Hepatocyte (in vitro differentiated cells): ENCODE data around the gene PERM1. TPM values are rescaled to one million over a fixed set of nuclear protein-coding genes. Genes with fewer than 3 reads are reported as not detected.

Experiments used
- DNase-seq: peaks from one replicate; pipeline ENCODE4 v3.0.0-alpha.2; 2016; ENCODE audit warnings: low spot score
- H2AFZ ChIP-seq: fragments of 200-600 bp; sonication (generic); 2 replicates; pipeline ENCODE4 v1.6.0; 2016; ENCODE audit warnings: antibody characterized with exemption, mild to moderate bottlenecking
- H3K27ac ChIP-seq: fragments of 200-600 bp; sonication (generic); 2 replicates; pipeline ENCODE4 v1.5.1; 2016; ENCODE audit warnings: mild to moderate bottlenecking
- H3K27me3 ChIP-seq: fragments of 200-600 bp; sonication (generic); 2 replicates; pipeline ENCODE4 v1.6.1; 2016
- H3K36me3 ChIP-seq: fragments of 200-600 bp; sonication (generic); replicated peaks from 2 replicates; pipeline ENCODE4 v1.5.1; 2016; ENCODE audit warnings: low read depth; ENCODE audit not compliant: insufficient read depth
- H3K4me1 ChIP-seq: fragments of 200-600 bp; sonication (generic); 2 replicates; pipeline ENCODE4 v1.5.1; 2016; ENCODE audit warnings: mild to moderate bottlenecking, moderate library complexity; ENCODE audit not compliant: insufficient read depth
- H3K4me2 ChIP-seq: fragments of 200-600 bp; sonication (generic); 2 replicates; pipeline ENCODE4 v1.6.0; 2016
- H3K4me3 ChIP-seq: fragments of 200-600 bp; sonication (generic); 2 replicates; pipeline ENCODE4 v1.5.1; 2016; ENCODE audit warnings: mild to moderate bottlenecking
- H3K79me2 ChIP-seq: fragments of 200-600 bp; sonication (generic); 2 replicates; pipeline ENCODE4 v1.6.0; 2017; ENCODE audit warnings: mild to moderate bottlenecking
- H3K9me2 ChIP-seq: fragments of 200-600 bp; sonication (generic); replicated peaks from 2 replicates; pipeline ENCODE4 v1.6.0; 2017; ENCODE audit warnings: mild to moderate bottlenecking; ENCODE audit not compliant: insufficient read depth
- H3K9me3 ChIP-seq: fragments of 200-600 bp; sonication (generic); 2 replicates; pipeline ENCODE4 v1.5.1; 2016; ENCODE audit warnings: low read depth, mild to moderate bottlenecking
- H4K20me1 ChIP-seq: fragments of 200-600 bp; sonication (generic); 2 replicates; pipeline ENCODE4 v1.6.0; 2016; ENCODE audit warnings: mild to moderate bottlenecking; ENCODE audit not compliant: insufficient read depth, poor library complexity, severe bottlenecking
- EZH2 ChIP-seq: fragments of 200-600 bp; sonication (generic); IDR thresholded peaks from 2 replicates; pipeline ENCODE4 v1.6.1; 2016; ENCODE audit warnings: antibody characterized with exemption, mild to moderate bottlenecking, borderline replicate concordance
- EZH2phosphoT487 ChIP-seq: fragments of 200-600 bp; sonication (generic); IDR thresholded peaks from one replicate; pipeline ENCODE4 v1.6.1; 2018; ENCODE audit warnings: antibody characterized with exemption, mild to moderate bottlenecking, low read depth, moderate library complexity; ENCODE audit not compliant: unreplicated experiment, severe bottlenecking
- WGBS: methylation state at CpG from one replicate; pipeline ENCODE4 v1.1.6; 2016; ENCODE audit warnings: low lambda C conversion rate; ENCODE audit errors: missing lambda C conversion rate; 5-methylcytosine and 5-hydroxymethylcytosine counted together
- polyA plus RNA-seq: library from polyadenylated mRNA; unstranded; fragments of >200 nt; fragmentation: Nextera tagmentation; extraction: Ambion mirVana; gene quantifications from 2 replicates; pipeline ENCODE4 v1.2.1, GENCODE V29; 2016
- total RNA-seq: library from RNA; depleted of rRNA; stranded (reverse); fragments of >200 nt; gene quantifications from 2 replicates; pipeline ENCODE4 v1.2.3, GENCODE V29; 2014
- TF ChIP-seq, protein P1 (sequence below): fragments of 200-600 bp; sonication (generic); IDR thresholded peaks from 2 replicates; pipeline ENCODE4 v1.5.1; 2016; ENCODE audit warnings: antibody characterized with exemption, mild to moderate bottlenecking; ENCODE audit not compliant: poor library complexity

PERM1 gene
- total and polyA plus RNA-seq, 2 experiments from 2014 or later: 1.3 TPM; not detected in 1

DNA sequence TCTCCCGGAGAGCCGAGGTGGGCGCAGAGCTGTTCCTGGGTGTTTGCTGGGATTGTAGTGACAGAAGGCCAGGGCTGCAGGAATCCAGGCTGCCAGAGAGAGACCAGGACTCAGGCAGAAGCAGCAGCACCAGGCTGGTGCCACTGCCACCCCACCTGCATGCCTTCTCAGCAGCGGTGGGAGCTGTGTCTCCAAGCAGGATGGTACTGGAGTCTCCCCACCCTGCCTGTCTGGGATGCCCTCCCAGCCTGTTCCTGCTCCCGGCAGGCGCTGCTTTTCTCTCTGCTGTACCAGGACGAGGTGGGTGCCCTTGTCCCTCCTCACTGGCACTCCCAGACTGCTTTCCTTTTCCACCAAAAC, 22.5 kb upstream of the PERM1 start:
- no peak for DNase-seq
- H4K20me1 ChIP-seq: no peaks in the 10 kb centered on the region
- no peak overlapping the region for H3K4me3 ChIP-seq
- peaks cover 16% of the 10 kb centered on the region for H3K79me2 ChIP-seq
- H3K9me2 ChIP-seq: no peaks in the 10 kb centered on the region
- peak overlapping the region; percentile 57 for H3K4me2 ChIP-seq
- WGBS: 80% methylated on average over 7 of the region's 7 CpGs
- no peak overlapping the region for H3K27ac ChIP-seq
- H3K36me3 ChIP-seq: no peaks in the 10 kb centered on the region
- no peak overlapping the region for H2AFZ ChIP-seq
- H3K27me3 ChIP-seq: no peaks in the 10 kb centered on the region
- no peaks in the 10 kb centered on the region for H3K9me3 ChIP-seq
- TF ChIP-seq, protein P1, sequence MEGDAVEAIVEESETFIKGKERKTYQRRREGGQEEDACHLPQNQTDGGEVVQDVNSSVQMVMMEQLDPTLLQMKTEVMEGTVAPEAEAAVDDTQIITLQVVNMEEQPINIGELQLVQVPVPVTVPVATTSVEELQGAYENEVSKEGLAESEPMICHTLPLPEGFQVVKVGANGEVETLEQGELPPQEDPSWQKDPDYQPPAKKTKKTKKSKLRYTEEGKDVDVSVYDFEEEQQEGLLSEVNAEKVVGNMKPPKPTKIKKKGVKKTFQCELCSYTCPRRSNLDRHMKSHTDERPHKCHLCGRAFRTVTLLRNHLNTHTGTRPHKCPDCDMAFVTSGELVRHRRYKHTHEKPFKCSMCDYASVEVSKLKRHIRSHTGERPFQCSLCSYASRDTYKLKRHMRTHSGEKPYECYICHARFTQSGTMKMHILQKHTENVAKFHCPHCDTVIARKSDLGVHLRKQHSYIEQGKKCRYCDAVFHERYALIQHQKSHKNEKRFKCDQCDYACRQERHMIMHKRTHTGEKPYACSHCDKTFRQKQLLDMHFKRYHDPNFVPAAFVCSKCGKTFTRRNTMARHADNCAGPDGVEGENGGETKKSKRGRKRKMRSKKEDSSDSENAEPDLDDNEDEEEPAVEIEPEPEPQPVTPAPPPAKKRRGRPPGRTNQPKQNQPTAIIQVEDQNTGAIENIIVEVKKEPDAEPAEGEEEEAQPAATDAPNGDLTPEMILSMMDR: no peak
- TF ChIP-seq EZH2phosphoT487: no peak
- no peak for TF ChIP-seq EZH2
- peaks cover 32% of the 10 kb centered on the region for H3K4me1 ChIP-seq

GRCh38 chr1:1003618-1004419, 21.9 kb upstream of the PERM1 start:
- no peak overlapping the region for H3K4me3 ChIP-seq
- H3K36me3 ChIP-seq: no peaks in the 10 kb centered on the region
- H3K4me2 ChIP-seq: no peak overlapping the region
- no peak overlapping the region for H3K27ac ChIP-seq
- H3K9me2 ChIP-seq: no peaks in the 10 kb centered on the region
- H3K79me2 ChIP-seq: peaks cover 16% of the 10 kb centered on the region
- no peaks in the 10 kb centered on the region for H4K20me1 ChIP-seq
- peaks cover 32% of the 10 kb centered on the region for H3K4me1 ChIP-seq
- peak; percentile 15 for DNase-seq
- WGBS: 95% methylated on average over 18 of the region's 22 CpGs
- no peaks in the 10 kb centered on the region for H3K9me3 ChIP-seq
- H2AFZ ChIP-seq: no peak overlapping the region
- no peaks in the 10 kb centered on the region for H3K27me3 ChIP-seq
- TF ChIP-seq EZH2 (no peak), EZH2phosphoT487 (no peak)
- TF ChIP-seq, protein P1: no peak

DNA sequence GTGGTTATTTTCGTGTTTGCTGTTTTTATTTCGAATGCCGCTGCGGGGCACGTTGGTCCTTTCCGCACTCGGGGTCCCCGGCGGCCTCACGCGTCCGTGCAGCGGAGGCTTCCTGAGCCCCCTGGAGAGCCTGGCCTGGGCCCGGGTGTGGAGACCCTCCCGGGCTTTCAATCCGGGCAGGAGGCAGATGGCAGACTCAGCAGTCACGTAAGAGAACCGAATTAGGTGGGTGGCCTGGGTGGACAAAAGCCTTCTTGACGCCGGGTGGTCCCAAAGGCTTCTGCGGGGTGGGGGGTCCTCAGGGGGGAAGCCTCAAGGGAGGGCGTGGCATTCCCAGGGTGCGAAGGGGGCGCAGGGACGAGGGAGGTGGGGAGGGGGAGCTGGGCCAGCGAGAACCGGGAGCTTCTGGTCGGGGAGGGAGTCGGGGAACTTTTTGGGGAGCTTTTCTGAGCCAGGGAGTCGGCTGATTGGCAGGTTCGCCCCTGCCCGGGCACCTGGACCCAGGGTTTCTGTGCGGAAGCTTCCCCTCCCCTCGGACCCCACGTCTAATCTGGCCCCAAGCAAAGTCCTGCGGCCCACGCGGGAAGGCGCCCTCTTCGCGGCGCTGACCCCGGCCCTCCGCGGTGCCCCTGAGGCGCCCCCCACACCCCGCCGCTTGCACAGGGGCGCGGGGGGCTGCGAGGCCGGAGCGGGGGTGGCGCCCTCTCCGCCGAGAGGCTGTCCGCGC, 19.3 kb upstream of the PERM1 start:
- WGBS: 13% methylated on average over 23 of the region's 58 CpGs
- Histone ChIP-seq H2AFZ (peak overlapping the region; percentile 78), H3K36me3 (no peaks in the 10 kb centered on the region), H3K4me3 (peak overlapping the region; percentile 66), H3K9me3 (no peaks in the 10 kb centered on the region), H3K27me3 (peaks cover 16% of the 10 kb centered on the region), H3K4me2 (peak overlapping the region; percentile 95), H4K20me1 (no peaks in the 10 kb centered on the region), H3K27ac (peak overlapping the region; percentile 99), H3K79me2 (peaks cover 16% of the 10 kb centered on the region), H3K4me1 (peaks cover 31% of the 10 kb centered on the region), H3K9me2 (no peaks in the 10 kb centered on the region)
- DNase-seq: peak; percentile 48
- TF ChIP-seq EZH2phosphoT487: no peak
- TF ChIP-seq, protein P1: no peak
- TF ChIP-seq EZH2: no peak
